CD4-positive, alpha-beta T cell treated with Interleukin-12 subunit alpha and Interleukin-12 subunit beta, for 1 hour (primary cell): ENCODE measurements around the gene PTGR2.
"Not testable (repeated sequence)": the region's sequence is repeated elsewhere in the genome, so short reads cannot be mapped to it uniquely, and the experiment has no call there.

Experiments used
- DNase-seq: peaks from one replicate; pipeline ENCODE4 v3.0.0-alpha.2; 2020

PTGR2 gene

GRCh38 chr14:73851567-73852382 lies at the start of gene PTGR2:
TSS of gene PTGR2 (plus strand) at chr14:73851831. CDS start at chr14:73858863, 7,032 bp downstream.
- peak; percentile 94 for DNase-seq

DNA sequence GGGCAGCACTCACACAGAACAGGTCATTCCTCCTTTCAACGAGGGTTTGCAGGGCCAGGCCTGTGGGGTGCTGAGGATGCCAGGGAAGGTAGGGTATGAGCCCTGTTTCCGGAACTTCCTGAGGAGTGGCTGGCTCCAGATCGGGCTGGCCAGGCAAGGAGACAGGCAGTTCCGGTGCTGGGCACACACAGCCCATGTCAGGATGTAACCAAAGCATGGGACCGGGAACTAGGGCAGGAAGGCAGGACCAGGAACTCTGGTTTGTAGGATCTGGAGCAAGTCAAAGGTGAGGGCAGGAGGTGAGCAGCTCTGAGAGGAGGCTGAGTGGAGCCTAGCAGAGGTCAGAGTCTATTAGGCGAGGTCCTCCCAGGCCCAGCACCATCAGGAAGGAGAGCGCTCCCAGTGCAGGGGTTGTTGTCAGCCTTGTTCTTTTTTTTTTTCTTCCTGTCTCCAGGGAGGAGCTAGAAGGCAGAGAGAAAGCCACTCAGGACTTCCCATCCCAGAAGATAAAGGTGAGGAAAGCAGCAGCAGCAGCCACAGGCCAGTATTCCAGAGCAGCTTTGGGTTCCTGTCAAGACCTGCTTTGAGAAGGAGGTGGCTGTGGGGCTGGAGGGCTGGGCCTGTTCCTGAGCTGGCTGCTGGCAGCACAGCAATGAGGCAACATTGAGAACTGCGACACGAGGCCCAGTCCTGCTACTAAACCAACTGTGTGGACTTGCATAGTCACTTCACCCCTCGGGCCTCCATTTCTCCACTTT lies 49.0 kb upstream of the PTGR2 start:
- DNase-seq, result no peak

- no peak for DNase-seq
Observed at GRCh38 chr14:73804636-73805035, 47.0 kb upstream of the PTGR2 start.

GRCh38 chr14:73807457-73807856 lies 44.2 kb upstream of the PTGR2 start:
- DNase-seq, result no peak

DNA sequence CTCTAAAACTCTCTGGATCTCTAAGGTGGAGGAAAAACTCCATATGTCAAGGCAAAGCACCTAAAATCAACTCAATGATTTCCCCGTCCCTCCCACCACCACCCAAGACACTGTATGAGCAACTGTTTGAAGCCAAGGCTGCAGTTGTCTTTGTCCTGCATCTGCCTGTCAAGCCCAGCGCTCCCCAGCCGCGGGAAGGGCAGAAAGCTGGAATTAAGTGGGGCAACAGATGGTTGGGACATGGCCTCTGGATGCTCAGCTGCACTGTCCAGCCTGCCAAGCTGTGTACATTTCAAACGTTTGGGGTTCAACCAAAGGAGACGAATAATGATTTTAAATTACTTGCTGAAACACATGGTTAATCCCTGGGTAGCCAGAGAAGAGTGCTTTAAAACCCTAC lies 42.2 kb upstream of the PTGR2 start:
- no peak for DNase-seq

DNA sequence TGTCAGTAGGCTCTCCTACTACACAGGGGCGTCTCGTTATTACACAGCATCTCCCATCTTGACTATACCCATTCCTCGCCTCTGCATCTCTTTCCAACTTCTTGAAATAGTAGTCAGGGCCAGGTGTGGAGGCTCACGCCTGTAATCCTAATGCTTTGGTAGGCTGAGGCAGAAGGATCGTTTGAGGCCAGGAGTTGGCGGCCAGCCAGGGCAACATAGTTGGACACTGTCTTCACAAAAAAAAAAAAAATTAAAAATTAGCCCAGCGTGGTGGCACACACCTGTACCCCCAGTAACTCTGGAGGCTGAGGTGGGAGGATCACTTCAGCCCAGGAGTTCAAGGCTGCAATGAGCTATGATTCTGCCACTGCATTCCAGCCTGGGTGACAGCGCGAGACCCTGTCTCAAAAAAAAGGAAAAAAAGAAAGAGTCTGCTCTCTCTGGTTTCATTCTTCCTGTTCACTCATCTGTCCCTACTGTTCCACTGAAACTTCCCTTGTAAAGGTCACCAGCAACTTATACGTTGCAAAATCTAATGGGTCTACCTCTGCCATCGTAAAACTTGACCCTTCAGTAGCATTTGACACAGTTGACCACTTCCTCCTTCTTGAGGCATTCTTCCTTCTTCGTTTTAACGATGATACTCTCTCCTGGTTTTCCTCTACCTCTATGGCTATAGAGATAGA lies 41.0 kb upstream of the PTGR2 start:
- DNase-seq, result no peak

DNA sequence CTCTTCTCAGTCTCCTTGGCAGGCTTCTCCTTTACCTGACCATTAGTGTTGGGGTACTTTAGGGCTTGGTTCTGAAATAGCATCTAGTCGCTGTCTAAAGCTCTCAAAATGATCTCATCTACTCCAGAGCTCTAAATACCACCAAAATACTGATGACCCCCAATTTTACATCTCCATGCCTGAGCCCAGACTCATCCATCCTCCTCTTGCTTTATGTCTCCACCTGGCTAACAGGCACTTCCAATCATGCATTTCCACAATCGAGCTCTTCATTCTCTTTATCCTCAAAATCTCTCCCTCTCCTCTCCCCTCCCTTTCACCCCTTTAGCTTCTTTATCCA lies 40.5 kb upstream of the PTGR2 start:
- no peak for DNase-seq

GRCh38 chr14:73814153-73814552 lies 37.5 kb upstream of the PTGR2 start:
- no peak for DNase-seq

- DNase-seq, result no peak
Observed at GRCh38 chr14:73815849-73816248, 35.8 kb upstream of the PTGR2 start.

DNA sequence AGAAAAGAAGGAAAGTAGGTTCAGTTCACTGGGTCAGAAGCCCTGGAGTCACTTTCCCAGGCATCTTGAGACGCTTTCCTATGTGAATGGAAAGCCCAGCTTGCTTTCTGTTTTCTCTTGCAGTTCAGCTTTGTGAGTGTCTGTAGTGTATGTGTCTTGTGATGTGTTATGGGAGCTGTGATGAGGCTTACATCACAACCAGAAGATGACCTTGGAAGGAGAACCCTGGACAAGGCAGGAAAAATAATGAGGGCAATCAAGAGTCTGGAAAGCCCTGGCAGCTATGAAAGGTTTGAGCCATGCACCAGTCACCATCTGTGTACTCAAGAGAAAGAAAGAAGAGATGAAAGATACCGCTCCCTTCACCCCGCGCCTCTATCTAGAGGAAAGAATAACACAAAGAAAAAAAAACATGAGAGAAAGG lies 35.2 kb upstream of the PTGR2 start:
- no peak for DNase-seq

- DNase-seq, result no peak
Observed at GRCh38 chr14:73817020-73817655, 34.5 kb upstream of the PTGR2 start.

- DNase-seq, result no peak
Observed at GRCh38 chr14:73818821-73819220, 32.8 kb upstream of the PTGR2 start.

- no peak for DNase-seq
Observed at GRCh38 chr14:73820631-73821030, 31.0 kb upstream of the PTGR2 start.

DNA sequence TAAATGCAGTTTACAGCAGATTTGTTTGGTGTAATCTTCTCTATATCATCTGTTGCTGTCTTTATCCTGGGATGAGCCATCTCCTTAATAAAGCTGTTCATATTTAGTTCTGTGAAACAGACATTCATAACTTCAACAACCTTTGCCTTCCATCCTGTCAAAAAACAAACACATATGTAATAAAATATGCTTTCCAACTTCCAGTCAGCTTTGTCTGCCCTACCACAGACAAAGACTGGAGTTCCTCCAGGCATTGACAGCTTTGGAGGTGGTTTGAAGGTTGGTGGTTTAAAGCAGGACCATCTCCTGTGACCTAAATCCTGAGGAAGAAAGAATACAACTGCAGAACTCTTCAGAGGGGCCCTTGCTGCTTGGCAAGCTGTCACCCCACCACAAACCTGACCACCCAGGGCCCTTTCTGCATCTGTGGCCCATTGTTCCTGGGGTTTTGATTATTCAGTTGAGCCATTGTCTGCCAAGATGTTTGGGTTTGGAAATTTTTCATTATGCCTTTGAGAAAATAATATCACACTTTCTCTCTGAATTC lies 28.2 kb upstream of the PTGR2 start:
- no peak for DNase-seq

GRCh38 chr14:73824127-73824526 lies 27.5 kb upstream of the PTGR2 start:
- DNase-seq, result no peak

GRCh38 chr14:73824536-73824935 lies 27.1 kb upstream of the PTGR2 start:
- DNase-seq, result no peak

DNA sequence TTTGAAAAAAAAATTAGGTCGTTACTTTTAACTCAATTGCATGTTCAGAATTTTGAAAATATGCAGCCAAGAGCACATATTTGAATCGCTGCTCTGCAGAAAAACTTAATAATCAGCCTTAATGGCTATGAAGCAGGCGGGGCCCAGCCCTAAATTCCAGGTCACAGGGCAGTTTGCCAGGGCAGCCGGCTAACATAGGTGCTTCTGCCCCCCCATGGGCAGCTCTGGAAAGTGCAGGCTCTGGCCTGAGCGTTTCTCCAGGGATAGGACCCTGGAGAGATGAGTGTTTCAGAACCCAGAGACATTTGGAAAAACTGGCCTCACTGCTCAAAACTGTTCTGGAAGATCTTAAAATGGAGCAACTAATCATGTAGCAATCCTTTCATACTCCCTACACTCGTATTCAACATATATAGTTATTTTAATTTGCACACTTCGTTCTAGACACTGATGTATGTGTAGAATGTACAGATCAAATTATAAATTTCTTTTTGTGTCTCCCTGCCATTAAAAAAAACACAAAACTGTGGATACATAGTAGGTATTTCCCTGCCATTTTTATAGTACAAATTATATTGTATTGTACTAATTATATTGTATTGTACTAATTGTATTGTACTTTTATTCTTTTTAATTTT lies 26.0 kb upstream of the PTGR2 start:
- peak; percentile 81 for DNase-seq

GRCh38 chr14:73827190-73827589 lies 24.4 kb upstream of the PTGR2 start:
- not testable (repeated sequence) for DNase-seq

DNA sequence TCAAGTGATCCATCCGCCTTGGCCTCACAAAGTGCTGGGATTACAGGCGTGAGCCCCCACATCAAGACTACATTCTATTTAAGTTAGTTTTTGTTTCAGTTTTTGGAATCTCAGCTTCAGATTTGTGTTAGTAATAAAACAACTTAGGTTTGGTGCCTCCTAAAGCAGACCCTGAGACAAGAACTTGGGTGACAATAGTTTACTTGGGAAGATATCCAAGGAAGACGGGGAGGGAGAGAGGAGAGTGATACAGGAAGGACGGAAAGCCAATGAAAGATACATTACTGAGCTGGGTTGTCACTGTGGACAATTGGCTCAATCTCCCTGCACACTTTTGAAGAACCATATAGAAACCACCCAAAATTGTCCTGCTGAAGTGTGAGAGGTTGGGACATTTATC lies 22.6 kb upstream of the PTGR2 start:
- no peak for DNase-seq

GRCh38 chr14:73829526-73830431 lies 21.9 kb upstream of the PTGR2 start:
- DNase-seq, result peak; percentile 19

- no peak for DNase-seq
Observed at GRCh38 chr14:73833034-73833433, 18.6 kb upstream of the PTGR2 start.
